GM08714 (cell line): ENCODE data around the gene CTRB2.

Experiments
- H3K4me3 ChIP-seq: fragments of 200-500 bp; sonication (Bioruptor generic); 2 replicates; pipeline ENCODE4 v1.5.1; 2014; ENCODE audit warnings: mild to moderate bottlenecking, low read length, inconsistent platforms
- ZNF274 ChIP-seq: IDR thresholded peaks from 2 replicates; pipeline ENCODE4 v1.6.1; 2012; ENCODE audit warnings: mild to moderate bottlenecking, low read depth, low read length

The CTRB2 gene

DNA sequence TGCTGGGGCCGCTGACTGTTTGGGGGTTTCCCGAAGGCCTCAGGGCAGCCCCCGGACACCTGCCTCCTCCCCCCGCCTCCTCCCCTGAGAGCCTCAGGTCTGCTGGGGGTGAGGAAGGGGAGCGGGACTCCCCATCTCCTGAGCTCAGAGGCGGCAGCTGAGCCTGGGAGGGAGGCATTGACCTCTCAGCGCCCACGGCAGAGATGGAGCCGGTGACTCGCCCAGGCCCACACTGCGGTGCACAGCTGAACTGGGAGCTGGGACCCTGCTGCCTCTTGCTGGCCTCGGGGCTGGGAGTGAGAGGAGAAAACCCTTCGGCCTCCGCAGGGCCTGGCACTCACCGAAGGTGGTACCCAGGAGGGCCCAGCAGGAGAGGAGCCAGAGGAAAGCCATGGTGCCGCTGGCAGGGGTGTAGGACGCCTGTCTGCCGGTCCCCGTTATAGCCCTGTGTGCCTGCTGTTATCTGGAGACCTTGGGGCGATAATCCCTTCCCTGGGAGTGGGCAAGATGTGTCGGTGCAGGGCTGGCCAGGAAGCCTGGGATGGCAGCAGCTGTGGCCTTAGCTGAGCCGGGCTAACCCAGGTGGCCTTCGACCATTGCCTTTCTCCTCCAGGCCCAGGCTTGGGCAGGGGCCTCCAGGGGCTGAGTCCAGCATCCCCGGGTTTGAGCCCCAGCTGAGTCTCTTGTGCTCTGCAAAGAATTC lies at the start of gene CTRB2:
CTRB2 (minus strand) TSS at position 413 of the 703 bp plus-strand sequence; CDS start at position 393, 20 bp downstream.
- TF ChIP-seq ZNF274, result no peak
- no peak within 1 kb of the TSS for H3K4me3 ChIP-seq

DNA sequence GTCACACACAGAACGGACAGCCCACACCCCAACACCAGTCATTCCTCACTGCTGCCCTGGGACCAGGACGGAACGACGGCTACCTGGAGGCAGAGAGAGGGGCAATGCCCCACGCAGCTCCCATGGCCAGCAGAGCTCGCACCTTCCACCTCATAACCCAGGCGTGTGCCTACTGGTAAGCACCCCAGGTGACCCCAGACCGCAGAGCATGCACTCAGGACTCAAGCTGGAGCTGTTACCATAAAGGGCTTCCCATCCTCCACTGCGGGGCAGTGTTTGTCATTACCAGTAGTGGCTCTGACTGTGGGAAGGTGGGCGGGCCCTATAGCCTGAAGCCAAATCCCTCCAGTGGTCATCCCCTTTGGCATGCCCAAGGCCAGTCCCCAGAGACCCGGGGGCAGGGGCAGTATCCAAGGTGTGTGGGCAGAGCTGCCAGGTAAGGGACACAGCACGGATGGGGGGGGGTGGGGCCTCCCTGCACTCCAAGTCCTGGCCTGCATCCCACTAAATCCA lies 49.2 kb upstream of the CTRB2 start:
- no peak for TF ChIP-seq ZNF274
- no peak overlapping the region for H3K4me3 ChIP-seq

DNA sequence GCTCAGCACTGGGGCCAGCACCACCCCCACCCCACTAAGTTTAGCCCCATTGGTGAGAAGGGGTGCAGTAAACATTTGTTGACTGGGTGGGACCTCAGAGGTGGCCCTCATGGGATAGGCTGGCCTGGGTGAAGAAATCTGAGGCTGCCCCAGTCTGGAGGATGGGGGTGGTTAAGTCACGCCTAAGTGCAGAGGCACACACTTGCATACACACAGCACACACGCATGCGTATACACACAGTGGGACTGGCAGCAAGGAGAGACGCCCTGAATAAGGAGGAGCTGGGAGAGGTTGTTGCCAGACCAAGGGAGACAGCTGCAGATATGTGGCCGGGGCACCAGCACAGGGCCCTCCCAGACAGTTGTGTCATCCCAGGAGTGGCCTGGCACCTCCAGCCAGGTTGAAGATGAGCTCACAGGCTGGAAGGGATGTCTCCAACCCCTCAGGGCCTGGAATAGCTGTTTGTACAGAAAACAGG lies 47.4 kb upstream of the CTRB2 start:
- TF ChIP-seq ZNF274, result no peak
- no peak overlapping the region for H3K4me3 ChIP-seq

DNA sequence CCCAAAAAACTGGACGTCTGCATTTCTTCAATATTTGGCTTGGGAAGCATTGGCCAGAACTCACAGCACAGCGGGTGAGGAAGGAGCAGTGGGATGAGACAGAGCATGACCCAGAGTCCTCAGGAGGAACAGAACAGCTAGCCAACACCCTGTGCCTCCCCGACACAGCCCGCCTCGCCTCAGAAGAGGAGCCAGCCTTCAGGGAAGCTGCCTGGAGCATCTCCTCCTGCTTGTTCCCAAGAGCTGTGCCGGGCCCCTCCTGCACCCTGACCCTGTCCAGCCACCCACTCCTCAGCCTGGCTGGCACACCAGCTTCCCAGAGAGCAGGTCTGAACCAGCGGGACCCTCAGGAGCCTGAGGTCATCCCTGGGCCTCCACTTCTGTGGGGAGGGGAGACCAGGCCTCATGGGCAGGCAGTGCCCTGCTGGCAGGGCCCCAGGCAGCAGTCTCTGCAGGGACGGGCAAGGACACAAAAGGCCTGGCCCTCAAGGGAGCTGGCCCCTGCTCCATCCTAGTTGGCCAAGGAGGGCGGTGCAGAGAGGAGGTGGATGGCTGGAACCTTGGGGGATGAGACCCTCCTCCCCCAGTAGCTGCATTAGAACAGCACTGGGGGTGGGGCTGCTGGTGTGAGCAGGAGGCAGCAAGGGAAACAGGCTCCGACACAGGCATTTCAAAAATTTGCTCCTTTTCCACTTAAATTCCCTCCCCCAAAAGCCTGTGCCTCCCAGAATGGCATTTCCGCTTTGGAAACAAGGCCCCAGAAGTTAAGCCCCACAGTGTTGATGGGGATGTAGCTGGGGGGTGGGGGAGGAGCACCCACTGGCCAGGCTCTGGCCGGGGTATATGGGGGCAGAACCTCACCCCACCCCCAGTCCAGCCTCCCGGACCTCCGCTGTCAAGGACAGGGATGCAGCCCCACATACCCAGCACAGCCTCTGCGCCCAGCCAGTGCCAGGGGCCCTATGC lies 46.3 kb upstream of the CTRB2 start:
- no peak for TF ChIP-seq ZNF274
- no peak overlapping the region for H3K4me3 ChIP-seq

DNA sequence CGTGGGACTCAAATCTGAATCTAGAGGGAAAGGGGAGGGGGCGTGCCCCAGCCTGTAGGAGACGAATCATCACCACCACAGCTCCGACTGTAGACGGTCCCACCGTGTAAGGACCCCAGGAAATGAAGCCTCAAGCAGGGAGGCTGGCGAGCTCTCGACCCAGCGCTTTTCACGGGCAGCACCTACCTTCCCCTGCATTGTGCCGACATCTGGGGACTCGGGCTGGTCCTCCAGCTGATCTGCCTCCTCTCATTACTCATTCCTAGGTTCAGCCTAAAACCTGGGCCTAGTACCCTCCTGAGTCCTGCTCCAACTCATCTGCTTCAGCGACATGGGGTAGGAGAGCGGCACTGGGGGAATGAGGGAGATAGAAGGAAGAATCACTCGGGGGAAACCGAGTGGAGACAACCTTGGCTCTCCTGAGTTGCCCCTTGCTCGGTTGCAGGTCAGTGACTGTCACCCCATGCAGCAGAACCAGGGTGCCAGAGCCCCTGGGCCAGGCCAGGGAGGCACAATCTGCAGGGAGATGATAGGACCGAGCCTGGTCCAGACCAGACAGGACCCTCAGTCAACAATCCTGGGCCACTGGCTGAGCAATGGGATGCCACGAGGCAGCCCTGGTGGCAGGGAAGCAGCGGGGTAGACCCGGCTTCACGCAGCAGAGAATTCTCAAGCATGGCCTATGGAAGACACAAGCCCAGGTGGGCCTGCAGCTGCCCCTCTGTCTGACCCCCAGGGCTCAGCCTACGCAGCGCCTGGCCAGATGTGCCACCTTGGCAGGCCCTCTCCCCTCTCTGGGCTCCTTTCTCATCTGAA lies 45.3 kb upstream of the CTRB2 start:
- peak overlapping the region; percentile 24; the same call in 1 of the 2 replicates for H3K4me3 ChIP-seq
- no peak for TF ChIP-seq ZNF274

DNA sequence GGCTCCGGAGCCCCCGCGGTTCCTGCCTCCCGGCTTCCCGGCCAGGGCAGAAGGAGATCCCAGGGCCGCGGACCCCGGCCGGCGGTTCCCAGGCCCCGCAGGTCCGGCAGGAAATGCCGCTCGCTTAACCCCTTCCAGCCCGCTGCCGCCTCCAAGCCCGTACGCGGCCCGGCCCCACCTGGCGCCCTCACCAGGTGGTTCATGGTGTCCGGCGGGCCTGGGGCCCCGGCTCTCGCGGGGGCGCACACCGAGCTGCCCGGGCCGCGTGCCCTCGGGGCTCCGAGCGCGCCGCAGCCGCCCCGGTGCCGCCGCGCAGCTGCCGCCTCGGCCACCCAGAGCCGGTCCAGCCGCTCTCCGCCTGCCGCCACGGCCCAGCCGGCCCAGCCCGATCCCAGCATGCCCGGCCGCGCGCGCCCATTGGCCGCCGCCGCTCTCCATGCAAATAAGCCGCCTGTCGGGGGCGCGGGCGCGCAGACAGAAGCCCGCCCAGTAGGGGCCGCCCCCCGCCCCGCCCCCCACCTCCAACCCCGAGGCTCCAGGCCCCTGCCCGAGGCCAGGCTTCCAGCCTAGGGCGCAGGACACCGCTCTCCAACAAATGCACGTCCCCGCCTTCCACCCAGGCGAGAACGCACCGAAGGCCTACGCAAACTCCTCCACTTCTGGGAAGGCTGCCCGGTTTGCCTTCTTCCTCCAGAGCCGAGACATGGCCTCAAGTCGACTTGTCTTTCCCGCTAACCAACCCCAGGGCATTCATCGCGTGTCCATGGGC lies 44.5 kb upstream of the CTRB2 start, which contains the start of gene BCAR1:
BCAR1 (minus strand) TSS at position 345 of the 769 bp plus-strand sequence; CDS start at position 203, 142 bp downstream.
- TF ChIP-seq ZNF274, result no peak
- H3K4me3 ChIP-seq, result peak within 1 kb of the TSS; percentile 76; the same call in 1 of the 2 replicates

DNA sequence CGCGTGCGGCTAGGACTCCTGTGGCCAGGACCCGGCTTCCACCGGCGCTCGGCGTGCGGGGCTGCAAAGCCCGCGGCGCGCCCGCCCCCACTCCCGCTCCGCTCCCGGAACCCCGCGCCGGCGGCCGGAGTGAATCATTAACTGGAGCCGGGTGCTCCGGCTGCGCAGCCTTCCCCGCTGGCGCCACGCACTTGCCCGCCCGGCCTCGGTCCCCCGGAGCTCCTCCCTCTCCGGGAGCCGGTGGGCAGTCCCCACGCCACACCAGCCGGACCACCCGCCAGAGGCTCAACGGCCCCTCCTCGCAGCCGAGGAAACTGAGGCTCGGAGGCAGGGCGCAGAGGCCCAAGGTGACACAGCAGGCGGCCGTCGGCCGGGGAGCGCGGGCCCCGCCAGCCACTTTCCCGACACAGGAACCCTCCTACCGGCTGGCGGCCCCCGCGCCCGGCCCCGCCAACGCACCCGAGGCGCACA lies 43.9 kb upstream of the CTRB2 start:
- peak overlapping the region; percentile 76; the same call in 1 of the 2 replicates for H3K4me3 ChIP-seq
- TF ChIP-seq ZNF274, result no peak

DNA sequence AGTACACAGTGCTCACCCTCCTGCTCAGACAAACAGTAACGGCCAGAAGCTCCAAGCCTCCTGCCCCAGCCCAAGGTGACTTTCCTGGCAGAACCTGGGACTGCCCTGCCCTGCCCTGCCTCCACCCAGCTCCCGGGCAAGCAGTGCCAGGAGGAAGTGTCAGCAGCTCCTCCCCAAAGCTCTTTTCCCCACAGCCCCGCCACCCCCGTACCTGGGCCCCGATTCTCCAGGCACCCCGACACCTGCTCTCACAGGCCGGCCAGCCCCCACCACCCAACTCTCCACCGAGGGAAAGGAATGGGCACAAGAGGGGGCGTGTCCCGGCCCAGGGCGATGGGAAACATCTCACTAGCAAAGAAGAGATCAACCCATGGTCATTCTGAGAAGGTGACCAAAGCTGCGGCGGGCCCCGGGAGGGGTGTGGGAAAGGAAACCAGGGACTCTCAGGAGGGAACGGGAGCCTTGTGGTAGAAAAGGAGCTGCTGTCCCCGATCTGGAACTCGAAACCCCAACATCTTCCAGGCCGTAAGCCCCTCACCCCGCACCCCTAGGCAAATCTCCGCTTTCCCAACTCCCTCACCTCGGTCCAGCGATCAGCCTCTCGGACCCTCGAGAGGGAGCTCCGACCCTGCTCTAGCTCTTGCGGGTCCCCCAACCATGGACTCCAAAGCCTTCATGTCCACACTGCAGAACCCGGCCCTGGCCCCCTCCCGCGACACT lies 43.3 kb upstream of the CTRB2 start:
- peak overlapping the region; percentile 76; the same call in 1 of the 2 replicates for H3K4me3 ChIP-seq
- TF ChIP-seq ZNF274, result no peak

DNA sequence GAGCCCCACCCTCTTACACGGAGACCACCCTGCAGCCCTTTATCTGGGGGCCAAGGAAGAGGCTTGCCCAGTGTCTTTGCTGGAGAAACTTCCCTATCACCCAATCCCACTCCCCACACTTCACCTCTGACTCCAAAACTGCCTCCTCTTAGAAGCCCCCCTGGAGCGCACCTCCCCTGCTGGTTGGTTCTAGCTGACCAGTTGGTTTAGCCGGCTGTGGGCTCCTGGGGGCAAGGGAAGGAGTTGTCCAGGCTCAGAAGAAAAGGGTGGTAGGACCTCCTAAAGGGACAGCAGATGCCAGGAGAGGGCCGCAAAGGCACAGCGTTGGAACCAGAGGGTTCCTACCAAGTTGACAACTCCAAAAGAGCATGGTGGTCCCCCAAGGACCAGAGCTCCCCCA lies 42.5 kb upstream of the CTRB2 start:
- TF ChIP-seq ZNF274, result no peak

DNA sequence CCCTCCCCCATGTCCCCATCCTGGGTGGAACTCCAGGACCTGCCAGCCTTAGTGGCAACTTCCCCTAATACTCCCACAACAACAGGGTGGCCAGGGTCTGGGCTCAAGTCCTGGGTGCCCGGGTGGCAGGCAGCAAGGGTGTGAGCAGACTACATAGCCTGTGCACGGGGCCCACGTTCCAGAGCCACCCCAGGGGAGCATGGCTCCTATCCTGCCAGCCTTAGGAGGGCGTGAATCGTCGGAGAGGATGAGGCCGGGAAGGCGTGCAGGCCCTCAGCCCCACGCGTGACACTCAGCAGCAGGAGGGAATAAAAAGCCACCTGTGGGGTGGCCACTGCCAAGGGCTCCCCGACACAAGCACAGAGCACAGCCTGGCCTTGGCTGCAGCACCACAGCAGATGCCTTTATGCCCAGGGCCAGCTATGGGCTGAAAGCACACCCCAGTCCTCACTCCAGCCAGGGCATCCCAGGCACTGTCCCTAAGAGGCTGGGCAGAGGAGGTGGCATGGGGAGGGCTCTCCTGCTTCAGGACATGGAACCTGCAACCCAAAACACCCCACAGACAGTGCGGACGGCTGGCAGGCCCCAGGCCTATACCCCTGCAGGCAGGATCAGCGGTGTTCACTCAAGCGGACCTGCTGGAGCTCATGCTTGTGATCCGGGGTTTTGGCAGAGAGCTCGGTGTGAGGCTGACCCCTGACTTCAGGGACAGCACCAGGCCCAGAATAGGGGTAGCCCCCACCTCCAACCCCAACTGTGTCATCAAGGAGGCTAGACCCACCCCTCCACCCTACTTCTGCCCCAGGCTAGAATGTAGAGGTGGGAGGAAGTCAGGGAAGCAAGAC lies 41.8 kb upstream of the CTRB2 start:
- H3K4me3 ChIP-seq, result no peak overlapping the region
- no peak for TF ChIP-seq ZNF274

More for the DNA sequence above, 42.5 kb upstream of the CTRB2 start:
- H3K4me3 ChIP-seq, result no peak overlapping the region

DNA sequence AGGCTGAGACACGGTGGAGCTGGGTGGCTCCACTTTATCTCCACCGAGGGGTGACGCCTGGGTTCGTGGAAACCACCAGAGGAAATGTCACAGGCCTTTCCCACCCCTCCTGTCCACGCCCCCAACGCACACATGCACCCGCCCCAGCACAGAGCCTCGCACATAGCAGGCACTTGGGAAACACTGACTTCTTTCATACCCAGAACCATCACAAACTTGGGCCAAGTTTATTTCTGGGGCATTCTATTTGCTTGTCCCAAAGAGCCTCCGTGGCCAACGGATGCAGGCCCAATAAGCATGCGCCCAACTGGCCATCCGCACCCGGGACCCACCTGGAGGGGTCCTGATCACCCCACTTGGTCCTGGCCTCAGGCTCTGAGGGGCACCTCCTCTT lies 41.2 kb upstream of the CTRB2 start:
- no peak overlapping the region for H3K4me3 ChIP-seq
- no peak for TF ChIP-seq ZNF274

DNA sequence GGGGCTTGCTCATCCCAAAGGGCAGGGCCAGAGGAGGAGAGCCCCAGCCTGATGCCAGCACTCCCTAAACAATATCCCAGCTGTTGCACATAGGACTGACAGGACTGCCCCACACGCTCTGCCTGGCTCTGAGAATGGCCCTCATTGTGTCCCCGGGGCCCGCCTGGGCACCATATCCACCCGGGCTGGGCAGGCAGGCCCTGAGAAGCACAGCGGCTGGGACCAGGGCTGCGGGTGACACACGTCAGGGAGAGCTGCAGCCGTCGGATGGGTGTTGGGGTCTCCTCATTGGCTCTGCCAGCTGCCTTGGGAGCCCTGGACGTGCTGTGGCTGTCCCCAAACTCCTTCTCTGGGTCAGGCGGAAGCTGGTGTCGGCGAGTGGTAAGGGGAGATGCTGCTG lies 40.3 kb upstream of the CTRB2 start:
- no peak for TF ChIP-seq ZNF274
- no peak overlapping the region for H3K4me3 ChIP-seq
